Right lobe of liver (tissue), 6 donors: ENCODE data around the gene OR5H15. TPM values are rescaled to one million over a fixed set of nuclear protein-coding genes. Genes with fewer than 3 reads are reported as not detected.

Experiments
- ATAC-seq, 4 donors: fragments of 200-7000 bp; cut with Tn5 transposase; one replicate each; pipeline ENCODE4 v1.9.1; 2020; ENCODE audit warnings: mild to moderate bottlenecking in 4 of 4, moderate library complexity in 4 of 4
- DNase-seq, 3 donors: peaks; one replicate each; pipeline ENCODE4 v3.0.0-alpha.2; 2020
- H3K27ac ChIP-seq, 3 donors: fragments of 200-600 bp; one replicate each; pipeline ENCODE4 v1.8.0; 2022
- H3K27me3 ChIP-seq, 2 donors: fragments of 200-600 bp; one replicate each; pipeline ENCODE4 v1.8.0; 2022
- H3K36me3 ChIP-seq, 4 donors: fragments of 200-600 bp; sonication (generic) in 1 of 4; one replicate each; pipeline versions ENCODE4 v1.5.1 to v1.8.0; 2017 to 2022; ENCODE audit warnings: control low read depth in 1 of 4
- H3K4me1 ChIP-seq, 4 donors: fragments of 200-600 bp; sonication (generic) in 1 of 4; one replicate each; pipeline versions ENCODE4 v1.5.1 to v1.8.0; 2017 to 2022; ENCODE audit warnings: control low read depth in 1 of 4
- H3K4me3 ChIP-seq, 3 donors: fragments of 200-600 bp; one replicate each; pipeline ENCODE4 v1.8.0; 2022
- H3K9me3 ChIP-seq, 4 donors: fragments of 200-600 bp; sonication (generic) in 1 of 4; one replicate each; pipeline versions ENCODE4 v1.5.1 to v1.8.0; 2017 to 2022; ENCODE audit warnings: control low read depth in 1 of 4
- POLR2A ChIP-seq: fragments of 450-650 bp; IDR thresholded peaks from one replicate; pipeline ENCODE4 v1.6.1; 2017; ENCODE audit warnings: antibody characterized with exemption, mild to moderate bottlenecking
- WGBS: methylation state at CpG from one replicate; pipeline ENCODE4 v1.1.6; 2018; ENCODE audit warnings: low coverage, low lambda C conversion rate; ENCODE audit not compliant: insufficient coverage; ENCODE audit errors: missing lambda C conversion rate; 5-methylcytosine and 5-hydroxymethylcytosine counted together
- intact Hi-C, 2 donors: fragments of 100-400 bp; cut with DNase I; formaldehyde crosslinking; loops; one replicate each; pipeline versions ENCODE4 v1.11.2 to v1.14.1; 2022
- total RNA-seq, 6 experiments: library from RNA; depleted of rRNA in 2 of 6; stranded (reverse); fragments of >200 nt in 2 of 6; fragmentation: NEBNext Ultra II Directional in 3 of 6; extraction: Animal tissue kit (Norgen Biotek cat#: 25700) in 3 of 6; gene quantifications; one replicate each; pipeline versions ENCODE4 v1.1.0 to v1.2.4, GENCODE V29; 2016 to 2023
- TF ChIP-seq, protein P1 (sequence below), 4 donors: fragments of 200-600 bp in 3 of 4; fragments of 450-650 bp in 1 of 4; IDR thresholded peaks; one replicate each; pipeline versions ENCODE4 v1.5.1 to v1.8.0; 2016 to 2022; ENCODE audit warnings: antibody characterized with exemption in 4 of 4, mild to moderate bottlenecking in 2 of 4
- donor health status: DM: no; HTN: yes; CAD: no.
- donor health status: DM: no; HTN: no; CAD: no.
- donor health status: DM: no; HTN: no; CAD: no.
- donor health status: DM: no; HTN: yes; CAD: no.
- donor health status: DM: no; HTN: yes; CAD: no.

Gene OR5H15
- total RNA-seq, 6 experiments from 2014 or later, result not detected

DNA sequence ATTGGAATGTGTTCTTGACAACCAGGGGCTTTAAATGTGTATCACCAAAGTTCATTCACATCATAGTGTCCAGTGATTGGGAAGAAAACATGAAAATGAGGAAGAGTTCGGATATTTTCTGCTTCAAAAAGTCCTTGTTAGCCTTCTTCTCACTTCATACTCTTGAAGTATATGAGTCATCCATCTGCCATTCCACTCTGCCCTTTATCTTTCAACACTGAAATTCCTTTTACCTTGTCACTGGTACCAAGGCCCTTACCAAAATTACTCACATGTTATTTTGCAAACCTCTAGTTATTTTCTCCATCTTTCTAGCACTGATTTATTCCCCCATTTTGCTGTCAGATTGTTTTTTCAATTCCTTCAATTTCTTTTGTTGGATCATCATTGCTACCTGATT lies 32.5 kb downstream of the OR5H15 start:
- H3K4me3 ChIP-seq, result no peak overlapping the region
- ATAC-seq, result no peak
- no peak overlapping the region for H3K27ac ChIP-seq
- no peaks in the 10 kb centered on the region for H3K36me3 ChIP-seq
- H3K4me1 ChIP-seq, result no peaks in the 10 kb centered on the region
- WGBS, result 25% methylated on average over 1 of the region's 1 CpG
- no peaks in the 10 kb centered on the region for H3K9me3 ChIP-seq
- TF ChIP-seq, protein P1, sequence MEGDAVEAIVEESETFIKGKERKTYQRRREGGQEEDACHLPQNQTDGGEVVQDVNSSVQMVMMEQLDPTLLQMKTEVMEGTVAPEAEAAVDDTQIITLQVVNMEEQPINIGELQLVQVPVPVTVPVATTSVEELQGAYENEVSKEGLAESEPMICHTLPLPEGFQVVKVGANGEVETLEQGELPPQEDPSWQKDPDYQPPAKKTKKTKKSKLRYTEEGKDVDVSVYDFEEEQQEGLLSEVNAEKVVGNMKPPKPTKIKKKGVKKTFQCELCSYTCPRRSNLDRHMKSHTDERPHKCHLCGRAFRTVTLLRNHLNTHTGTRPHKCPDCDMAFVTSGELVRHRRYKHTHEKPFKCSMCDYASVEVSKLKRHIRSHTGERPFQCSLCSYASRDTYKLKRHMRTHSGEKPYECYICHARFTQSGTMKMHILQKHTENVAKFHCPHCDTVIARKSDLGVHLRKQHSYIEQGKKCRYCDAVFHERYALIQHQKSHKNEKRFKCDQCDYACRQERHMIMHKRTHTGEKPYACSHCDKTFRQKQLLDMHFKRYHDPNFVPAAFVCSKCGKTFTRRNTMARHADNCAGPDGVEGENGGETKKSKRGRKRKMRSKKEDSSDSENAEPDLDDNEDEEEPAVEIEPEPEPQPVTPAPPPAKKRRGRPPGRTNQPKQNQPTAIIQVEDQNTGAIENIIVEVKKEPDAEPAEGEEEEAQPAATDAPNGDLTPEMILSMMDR (IDR thresholded peaks at IDR 0.05), result no peak
- no peak for TF ChIP-seq POLR2A
- intact Hi-C loops, result no loop called here
- no peak for DNase-seq
- H3K27me3 ChIP-seq, result no peaks in the 10 kb centered on the region

DNA sequence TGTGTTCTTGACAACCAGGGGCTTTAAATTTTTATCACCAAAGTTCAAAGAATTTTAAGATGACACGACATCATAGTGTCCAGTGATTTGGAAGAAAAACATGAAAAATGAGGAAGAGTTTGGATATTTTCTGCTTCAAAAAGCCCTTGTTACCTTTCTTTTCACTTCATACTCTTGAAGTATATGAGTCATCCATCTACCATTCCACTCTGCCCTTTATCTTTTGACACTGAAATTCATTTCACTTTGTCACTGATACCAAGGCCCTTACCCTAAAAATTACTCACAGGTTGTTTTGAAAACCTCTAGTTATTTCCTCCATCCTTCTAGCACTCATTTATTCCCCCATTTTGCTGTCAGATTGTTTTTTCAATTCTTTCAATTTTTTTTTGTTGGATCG lies 42.7 kb downstream of the OR5H15 start:
- Histone ChIP-seq H3K9me3 (no peaks in the 10 kb centered on the region), H3K27ac (no peak overlapping the region), H3K27me3 (no peaks in the 10 kb centered on the region), H3K4me3 (no peak overlapping the region), H3K36me3 (no peaks in the 10 kb centered on the region), H3K4me1 (no peaks in the 10 kb centered on the region)
- ATAC-seq (no peak), DNase-seq (no peak)
- TF ChIP-seq, protein P1 (IDR thresholded peaks at IDR 0.05), result no peak
- TF ChIP-seq POLR2A, result no peak
- 54% methylated on average over 2 of the region's 2 CpGs for WGBS
- intact Hi-C loops, result no loop called here

DNA sequence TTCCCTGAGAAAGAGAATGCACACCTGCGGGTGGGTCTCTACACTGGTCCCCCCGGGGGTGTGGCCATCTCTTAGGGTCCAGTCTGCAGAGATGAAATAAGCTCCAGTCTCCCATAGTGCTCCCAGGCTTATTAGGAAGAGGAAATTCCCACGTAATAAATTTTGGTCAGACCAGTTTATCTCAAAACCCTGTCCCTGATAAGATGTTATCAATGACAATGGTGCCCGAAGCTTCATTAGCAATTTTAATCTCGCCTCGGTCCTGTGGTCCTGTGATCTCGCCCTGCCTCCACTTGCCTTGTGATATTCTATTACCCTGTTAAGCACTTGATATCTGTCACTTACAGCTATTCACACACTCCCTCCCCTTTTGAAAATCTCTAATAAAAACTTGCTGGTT lies 46.8 kb downstream of the OR5H15 start:
- intact Hi-C loops, result no loop called here
- ATAC-seq (no peak), DNase-seq (no peak)
- no peak overlapping the region for H3K27ac ChIP-seq
- 35% methylated on average over 7 of the region's 7 CpGs for whole genome bisulfite sequencing
- TF ChIP-seq, protein P1 (IDR thresholded peaks at IDR 0.05), result no peak
- TF ChIP-seq POLR2A, result no peak
- H3K9me3 ChIP-seq, result no peaks in the 10 kb centered on the region
- no peaks in the 10 kb centered on the region for H3K36me3 ChIP-seq
- H3K4me1 ChIP-seq, result no peaks in the 10 kb centered on the region
- H3K27me3 ChIP-seq, result no peaks in the 10 kb centered on the region
- H3K4me3 ChIP-seq, result no peak overlapping the region

DNA sequence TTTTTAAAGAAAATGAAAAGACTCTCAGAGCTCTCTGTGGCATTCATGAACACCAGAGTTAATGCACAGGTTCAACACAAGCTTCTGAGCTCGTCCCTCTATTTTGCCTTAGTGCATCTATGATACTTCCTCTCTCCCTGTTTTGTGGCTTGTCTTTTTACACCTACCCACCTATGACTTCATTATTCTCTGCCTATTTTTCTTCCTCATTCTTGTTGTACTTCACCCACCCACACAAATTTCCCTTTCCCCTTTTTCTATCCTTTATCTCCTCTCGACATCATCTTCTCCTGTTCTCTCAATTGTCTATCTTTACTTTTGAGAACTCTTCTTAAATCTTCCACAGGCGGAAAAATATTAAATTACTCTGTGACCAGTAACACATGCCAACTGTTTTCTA lies 48.6 kb downstream of the OR5H15 start:
- Histone ChIP-seq H3K27me3 (no peaks in the 10 kb centered on the region), H3K27ac (no peak overlapping the region), H3K4me3 (no peak overlapping the region), H3K36me3 (no peaks in the 10 kb centered on the region), H3K4me1 (no peaks in the 10 kb centered on the region), H3K9me3 (no peaks in the 10 kb centered on the region)
- TF ChIP-seq POLR2A, result no peak
- TF ChIP-seq, protein P1 (IDR thresholded peaks at IDR 0.05), result no peak
- no peak for DNase-seq
- no peak for ATAC-seq
- intact Hi-C loops, result no loop called here
- WGBS, result 27% methylated on average over 3 of the region's 3 CpGs

Other genes with a start within 250 kb of the OR5H15 start
- 10 to 100 TPM; 10.9 to 27.6 (median 15.6) TPM for gene RIOX2, start 194.3 kb upstream of the OR5H15 start, total RNA-seq
- gene GABRR3, start 131.4 kb upstream of the OR5H15 start, total RNA-seq, result under 1 TPM in 1 of 6 experiments, not detected in 5; 0.51 TPM
- not detected for gene OR5AC2, start 79.5 kb upstream of the OR5H15 start, total RNA-seq
- not detected for gene OR5H1, start 36.0 kb upstream of the OR5H15 start, total RNA-seq
- gene OR5H14, start 19.2 kb upstream of the OR5H15 start, total RNA-seq, result under 1 TPM in 1 of 6 experiments, not detected in 5; 0.02 TPM
- not detected for gene OR5H6, start 97.5 kb downstream of the OR5H15 start, total RNA-seq
- gene OR5H2, start 115.8 kb downstream of the OR5H15 start, total RNA-seq, result not detected
- gene OR5K4, start 187.2 kb downstream of the OR5H15 start, total RNA-seq, result not detected
- gene OR5K3, start 224.0 kb downstream of the OR5H15 start, total RNA-seq, result not detected